ENCODE results near the gene SLC6A8. TPM values are rescaled to one million over a fixed set of nuclear protein-coding genes. Genes with fewer than 3 reads are reported as not detected.

The SLC6A8 gene
- polyA plus RNA-seq, 1 donor: 56.6 TPM

Other genes with a start within 250 kb of the SLC6A8 start
- gene TREX2, start 241.9 kb upstream of the SLC6A8 start, polyA plus RNA-seq (ENCODE audit: insufficient read length): 0.37 TPM
- gene HAUS7, start 217.3 kb upstream of the SLC6A8 start, polyA plus RNA-seq (ENCODE audit: insufficient read length): 27.5 TPM
- gene BGN, start 192.9 kb upstream of the SLC6A8 start, polyA plus RNA-seq (ENCODE audit: insufficient read length): 148 TPM
- gene ATP2B3, start 170.3 kb upstream of the SLC6A8 start, polyA plus RNA-seq (ENCODE audit: insufficient read length): 0.18 TPM
- gene CCNQ, start 88.8 kb upstream of the SLC6A8 start, polyA plus RNA-seq (ENCODE audit: insufficient read length): 14.7 TPM
- gene DUSP9, start 40.7 kb upstream of the SLC6A8 start, polyA plus RNA-seq (ENCODE audit: insufficient read length): 33.8 TPM
- 7.5 TPM for gene PNCK, start 14.1 kb upstream of the SLC6A8 start, polyA plus RNA-seq (ENCODE audit: insufficient read length)
- gene BCAP31, start 36.5 kb downstream of the SLC6A8 start, polyA plus RNA-seq (ENCODE audit: insufficient read length): 184 TPM
- gene ABCD1, start 36.9 kb downstream of the SLC6A8 start, polyA plus RNA-seq (ENCODE audit: insufficient read length): 6.4 TPM
- gene PLXNB3, start 76.3 kb downstream of the SLC6A8 start, polyA plus RNA-seq (ENCODE audit: insufficient read length): 1.5 TPM
- gene SRPK3, start 93.1 kb downstream of the SLC6A8 start, polyA plus RNA-seq (ENCODE audit: insufficient read length): 0.73 TPM
- gene IDH3G, start 106.4 kb downstream of the SLC6A8 start, polyA plus RNA-seq (ENCODE audit: insufficient read length): 70.1 TPM
- 134 TPM for gene SSR4, start 106.7 kb downstream of the SLC6A8 start, polyA plus RNA-seq (ENCODE audit: insufficient read length)
- 8.5 TPM for gene PDZD4, start 142.6 kb downstream of the SLC6A8 start, polyA plus RNA-seq (ENCODE audit: insufficient read length)
- 46.9 TPM for gene L1CAM, start 198.2 kb downstream of the SLC6A8 start, polyA plus RNA-seq (ENCODE audit: insufficient read length)
- 2.0 TPM for gene AVPR2, start 216.7 kb downstream of the SLC6A8 start, polyA plus RNA-seq (ENCODE audit: insufficient read length)
- gene ARHGAP4, start 238.3 kb downstream of the SLC6A8 start, polyA plus RNA-seq (ENCODE audit: insufficient read length): 29.1 TPM
- gene NAA10, start 247.1 kb downstream of the SLC6A8 start, polyA plus RNA-seq (ENCODE audit: insufficient read length): 62.1 TPM

Data from left kidney (tissue), 1 donor.